NB4 (cell line): ENCODE results near the gene MBOAT1.
A peak's percentile ranks its signal among the peaks of the same experiment; 100 is the strongest.

Experiments
- DNase-seq: peaks from one replicate; pipeline ENCODE4 v3.0.0; 2010; ENCODE audit warnings: low read depth
- H3K4me3 ChIP-seq: one replicate; pipeline ENCODE4 v1.5.1; 2011; ENCODE audit warnings: mild to moderate bottlenecking, low read depth, low read length, moderate library complexity
- CTCF ChIP-seq: IDR thresholded peaks from one replicate; pipeline ENCODE4 v1.5.1; 2012; ENCODE audit warnings: low read depth, low read length
- MAX ChIP-seq: IDR thresholded peaks from 2 replicates; pipeline ENCODE4 v1.6.1; 2011; ENCODE audit warnings: low read depth, low read length
- MYC ChIP-seq: IDR thresholded peaks from 2 replicates; pipeline ENCODE4 v1.6.1; 2011; ENCODE audit warnings: low read depth, low read length
- POLR2A ChIP-seq: IDR thresholded peaks from 2 replicates; pipeline ENCODE4 v1.6.1; 2011; ENCODE audit warnings: mild to moderate bottlenecking; ENCODE audit not compliant: insufficient read length; ENCODE audit errors: extremely low read depth

MBOAT1 gene

GRCh38 chr6:20058121-20058905, 154.0 kb downstream of the MBOAT1 start:
- no peak overlapping the region for H3K4me3 ChIP-seq
- no peak for DNase-seq
- TF ChIP-seq MAX (no peak), MYC (no peak), CTCF (no peak), POLR2A (no peak)

- DNase-seq, result peak; percentile 64
- TF ChIP-seq CTCF (peak; percentile 47), MYC (no peak)
- no peak overlapping the region for H3K4me3 ChIP-seq
Measured at GRCh38 chr6:20056350-20056992, 155.8 kb downstream of the MBOAT1 start.

GRCh38 chr6:20055916-20056315, 156.4 kb downstream of the MBOAT1 start:
- TF ChIP-seq CTCF, result no peak
- no peak for TF ChIP-seq MYC
- no peak for TF ChIP-seq MAX
- TF ChIP-seq POLR2A, result no peak
- no peak for DNase-seq
- no peak overlapping the region for H3K4me3 ChIP-seq
